K562 (cell line): ENCODE measurements around the gene ZNF554. TPM values are rescaled to one million over a fixed set of nuclear protein-coding genes. Genes with fewer than 3 reads are reported as not detected.

Source experiments
- ATAC-seq: fragments of 200-7000 bp; cut with Tn5 transposase; 3 replicates; pipeline ENCODE4 v1.9.1; 2020; ENCODE audit warnings: moderate library complexity
- BruUV-seq: library from RNA; stranded (reverse); fragments of 400-500 nt; replicated peaks from 2 replicates; lab custom pipeline; 2021; lab: Mats Ljungman, UMichigan
- CTCF ChIA-PET: fragments of 300-600 bp; formaldehyde crosslinking; extraction: SDS; loops from one replicate; lab custom pipeline; 2021; ENCODE audit warnings: low intra/inter-chr PET ratio; lab: Yijun Ruan, JAX
- POLR2A ChIA-PET: fragments of 300-600, 350-650 bp; sonication (Branson Sonifier 250); formaldehyde crosslinking; extraction: SDS; loops from one replicate; lab custom pipeline; 2021; ENCODE audit warnings: antibody characterized with exemption, inconsistent platforms; lab: Yijun Ruan, JAX
- DNase-seq, 4 experiments: peaks; one replicate each; pipeline versions ENCODE4 v3.0.0 to v3.0.0-alpha.2; 2011 to 2018; ENCODE audit warnings: low spot score in 3 of 4, mixed read lengths in 3 of 4; ENCODE audit errors: extremely low read depth in 1 of 4
- FAIRE-seq: peaks from 2 replicates; lab custom pipeline; 2011; peaks lifted over from hg19 to GRCh38; lab: Jason Lieb, UNC
- H2AFZ ChIP-seq: 2 replicates; pipeline ENCODE4 v1.6.0; 2011; ENCODE audit warnings: low read depth, low read length, control low read depth, inconsistent platforms
- H3K27ac ChIP-seq: fragments of 200-600 bp; 3 replicates; pipeline ENCODE4 v1.8.0; 2011; ENCODE audit warnings: low read depth, mild to moderate bottlenecking, control low read depth, inconsistent platforms, low read length, moderate library complexity, mixed read lengths; ENCODE audit errors: extremely low read depth
- H3K27me3 ChIP-seq, 2 experiments: fragments of 300-600 bp in 1 of 2; 2 replicates in 1 of 2; 3 replicates in 1 of 2; pipeline versions ENCODE4 v1.6.0 to v1.8.0; 2011; ENCODE audit warnings: inconsistent platforms in 2 of 2, low read length in 2 of 2, mild to moderate bottlenecking in 1 of 2, mixed read lengths in 1 of 2, moderate library complexity in 1 of 2; ENCODE audit not compliant: control insufficient read depth in 2 of 2, insufficient read depth in 2 of 2
- H3K36me3 ChIP-seq: fragments of 300-600 bp; 3 replicates; pipeline ENCODE4 v1.8.0; 2011; ENCODE audit warnings: mild to moderate bottlenecking, low read length, inconsistent platforms; ENCODE audit not compliant: control insufficient read depth, insufficient read depth
- H3K4me1 ChIP-seq, 2 experiments: fragments of 200-600 bp in 1 of 2; replicated peaks in 1 of 2; 2 replicates in 1 of 2; 3 replicates in 1 of 2; pipeline versions ENCODE4 v1.5.1 to v1.8.0; 2011; ENCODE audit warnings: inconsistent platforms in 2 of 2, low read length in 2 of 2, mild to moderate bottlenecking in 1 of 2, mixed read lengths in 1 of 2, moderate library complexity in 1 of 2; ENCODE audit not compliant: control insufficient read depth in 2 of 2, insufficient read depth in 2 of 2
- H3K4me2 ChIP-seq: 2 replicates; pipeline ENCODE4 v1.6.1; 2011; ENCODE audit warnings: low read length, control low read depth, inconsistent platforms, mixed read lengths; ENCODE audit not compliant: insufficient read depth
- H3K4me3 ChIP-seq: fragments of 200-600 bp; sonication (generic), shearing (Covaris generic); 2 replicates; pipeline ENCODE4 v1.5.1; 2016; ENCODE audit warnings: control low read depth, inconsistent platforms
- H3K79me2 ChIP-seq: fragments of 200-600 bp; 3 replicates; pipeline ENCODE4 v1.8.0; 2011; ENCODE audit warnings: low read length, inconsistent platforms; ENCODE audit not compliant: control insufficient read depth, insufficient read depth
- H3K9ac ChIP-seq, 2 experiments: 2 replicates each; pipeline versions ENCODE4 v1.6.0 to v1.6.1; 2011; ENCODE audit warnings: low read depth in 2 of 2, low read length in 2 of 2, control low read depth in 1 of 2, inconsistent platforms in 1 of 2, mild to moderate bottlenecking in 1 of 2, mixed read lengths in 1 of 2; ENCODE audit not compliant: insufficient read depth in 1 of 2
- H3K9me1 ChIP-seq: one replicate; pipeline ENCODE4 v1.6.0; 2011; ENCODE audit warnings: inconsistent platforms, mild to moderate bottlenecking, low read length, moderate library complexity; ENCODE audit not compliant: control insufficient read depth, insufficient read depth
- H3K9me3 ChIP-seq: replicated peaks from 2 replicates; pipeline ENCODE4 v1.5.1; 2011; ENCODE audit warnings: low read depth, low read length, inconsistent platforms; ENCODE audit not compliant: control insufficient read depth, insufficient read depth
- H4K20me1 ChIP-seq: replicated peaks from 2 replicates; pipeline ENCODE4 v1.6.1; 2011; ENCODE audit warnings: low read length, inconsistent platforms, mixed read lengths; ENCODE audit not compliant: control insufficient read depth, insufficient read depth
- ARNT ChIP-seq, 2 experiments: fragments of 450-650 bp; IDR thresholded peaks; 2 replicates each; pipeline ENCODE4 v1.6.1; 2016; ENCODE audit warnings: mild to moderate bottlenecking in 1 of 2
- HDAC8 ChIP-seq: fragments of 450-650 bp; IDR thresholded peaks from 2 replicates; pipeline ENCODE4 v1.6.1; 2016; ENCODE audit warnings: mild to moderate bottlenecking, missing genetic modification characterization, moderate library complexity, missing compliant biosample characterization
- LEF1 ChIP-seq: fragments of 450-650 bp; IDR thresholded peaks from 2 replicates; pipeline ENCODE4 v1.6.1; 2016; ENCODE audit warnings: mild to moderate bottlenecking
- NR1H2 ChIP-seq: sonication (generic); formaldehyde crosslinking; IDR thresholded peaks from 2 replicates; pipeline ENCODE4 v1.4.0; 2020; ENCODE audit warnings: mild to moderate bottlenecking, missing genetic modification reagents
- PRPF4 ChIP-seq: fragments of 200-400 bp; formaldehyde crosslinking; IDR thresholded peaks from one replicate; pipeline ENCODE4 v1.6.1; 2017; ENCODE audit warnings: low read length, low read depth, mild to moderate bottlenecking; ENCODE audit not compliant: insufficient read depth, poor library complexity, severe bottlenecking
- SMAD4 ChIP-seq: fragments of 250-450 bp; sonication (Bioruptor Pico); conservative IDR thresholded peaks from 2 replicates; pipeline ENCODE4 v1.8.0; 2021; ENCODE audit warnings: inconsistent platforms, mild to moderate bottlenecking, moderate library complexity
- ZKSCAN8 ChIP-seq: fragments of 200-800 bp; sonication (Bioruptor generic); IDR thresholded peaks from 2 replicates; pipeline ENCODE4 v1.6.1; 2016; ENCODE audit warnings: missing genetic modification characterization, missing compliant biosample characterization
- ZNF121 ChIP-seq: sonication (generic); formaldehyde crosslinking; conservative IDR thresholded peaks from 2 replicates; pipeline ENCODE4 v1.8.0; 2022; ENCODE audit warnings: missing genetic modification reagents
- ZNF217 ChIP-seq: sonication (generic); formaldehyde crosslinking; IDR thresholded peaks from 2 replicates; pipeline ENCODE4 v1.8.0; 2022; ENCODE audit warnings: mild to moderate bottlenecking, missing genetic modification reagents
- ZNF592 ChIP-seq: fragments of 450-650 bp; IDR thresholded peaks from 2 replicates; pipeline ENCODE4 v1.6.1; 2017; ENCODE audit warnings: antibody characterized with exemption, mild to moderate bottlenecking
- WGBS: fragments of 100-300 bp; shearing (Covaris generic); methylation state at CpG from one replicate; pipeline ENCODE4 v1.1.6; 2016; ENCODE audit warnings: low coverage, mixed read lengths; ENCODE audit not compliant: insufficient coverage; ENCODE audit errors: missing lambda C conversion rate; 5-methylcytosine and 5-hydroxymethylcytosine counted together
- in situ Hi-C: fragments of 300-500 bp; cut with MboI; formaldehyde crosslinking; loops from 4 replicates; pipeline ENCODE4 v1.15.0; 2018; ENCODE audit warnings: inconsistent platforms, mixed read lengths
- intact Hi-C: fragments of 100-400 bp; cut with micrococcal nuclease; formaldehyde crosslinking; loops from 2 replicates; pipeline ENCODE4 v1.14.2; 2022
- polyA plus RNA-seq, 8 experiments: library from polyadenylated mRNA; depleted of rRNA in 4 of 8; stranded (reverse) in 5 of 8; unstranded in 3 of 8; fragments of >200 nt; fragmentation: Nextera tagmentation in 2 of 8; fragmentation: Illumina TruSeq in 1 of 8; extraction: Ambion mirVana in 2 of 8; extraction: Trizol in 1 of 8; gene quantifications; 2 replicates each; pipeline versions ENCODE4 v1.2.1 to v1.2.3, GENCODE V29; 2011 to 2014; ENCODE audit warnings: inconsistent platforms in 1 of 8, missing spikeins in 1 of 8
- total RNA-seq, 7 experiments: library from RNA; depleted of rRNA in 6 of 7; stranded (reverse); fragments of >200 nt in 6 of 7; fragmentation: Illumina TruSeq in 2 of 7; extraction: Trizol in 2 of 7; gene quantifications; 2 replicates each; pipeline versions ENCODE4 v1.2.1 to v1.2.3, GENCODE V29; 2011 to 2021; ENCODE audit warnings: low replicate concordance in 1 of 7

ZNF554 gene
- total and polyA plus RNA-seq, 9 of the 15 experiments (the other 6 are each of a cell fraction or from before 2014, with no cell fraction given) = 0.07 to 1.8 (median 1.1) TPM

GRCh38 chr19:2783781-2784145 is 35.9 kb upstream of the ZNF554 start:
- TF ChIP-seq SMAD4 (CRISPR knock-in tag) = 0 out of 2 replicates have a peak, but pooled peaks have one; percentile 15
- 0 out of 4 replicates have a peak, but pooled peaks of 1 of the 2 experiments have one; percentile 1 for TF ChIP-seq ARNT (IDR thresholded peaks at IDR 0.05)
- TF ChIP-seq ZKSCAN8 (CRISPR knock-in tag) = peak; percentile 94
- TF ChIP-seq ZNF592 = peak; percentile 24; the same call in 1 of the 2 replicates
- TF ChIP-seq PRPF4 = no peak
- no peak for TF ChIP-seq LEF1
- no peak for TF ChIP-seq ZNF121
- 0 out of 2 replicates have a peak, but pooled peaks have one; percentile 6 for TF ChIP-seq HDAC8 (tag)
- TF ChIP-seq ZNF217 (CRISPR knock-in tag) = no peak
- 0 out of 2 replicates have a peak, but pooled peaks have one; percentile 3 for TF ChIP-seq NR1H2 (CRISPR knock-in tag)
- TF ChIP-seq, all 486 proteins: peak for 6
- H3K27me3 ChIP-seq = no peaks in the 10 kb centered on the region
- ChIA-PET CTCF (no interaction called here), POLR2A (interaction anchor here (0.7 to 1.0 kb wide), 5 partner anchors 10 to 297 kb away, joined by 3 to 5 read pairs (median 4); no protein-coding TSS in a partner anchor)
- H3K9ac ChIP-seq = peak overlapping the region in 1 of 2 experiments; percentile 44; a peak in 2 of 4 replicates
- peak overlapping the region; percentile 86 for H2AFZ ChIP-seq
- H3K79me2 ChIP-seq = peaks cover 78% of the 10 kb centered on the region
- H3K4me1 ChIP-seq = peaks cover 13 to 51% of the 10 kb centered on the region in 2 experiments; a peak in 4 of 5 replicates
- intact Hi-C loops (no loop called here), in situ Hi-C loops (no loop called here)
- peaks cover 51% of the 10 kb centered on the region; the same call in 2 of the 3 replicates for H3K36me3 ChIP-seq
- H3K9me3 ChIP-seq = no peaks in the 10 kb centered on the region
- no peak for ATAC-seq
- no peak overlapping the region for H3K4me3 ChIP-seq
- H3K27ac ChIP-seq = peak overlapping the region; percentile 77
- DNase-seq = peak in 1 of 4 experiments; percentile 12
- peak overlapping the region; percentile 38 for H3K4me2 ChIP-seq
- WGBS = 71% methylated on average over 6 of the region's 7 CpGs
- H4K20me1 ChIP-seq = peaks cover 12% of the 10 kb centered on the region
- peak; percentile 26 for FAIRE-seq
- no TSS peak for BruUV-seq
- H3K9me1 ChIP-seq = no peaks in the 10 kb centered on the region
